SU-DHL-6 (cell line): ENCODE results near the gene TRMU.

ENCODE experiments used
- H2AFZ ChIP-seq: fragments of 200-600 bp; sonication (generic); 2 replicates; pipeline ENCODE4 v1.6.1; 2014; ENCODE audit warnings: low read depth, mild to moderate bottlenecking, moderate library complexity, mixed read lengths, antibody characterized with exemption, low read length; ENCODE audit not compliant: severe bottlenecking
- H3F3A ChIP-seq: fragments of 200-600 bp; shearing (Covaris generic); 2 replicates; pipeline ENCODE4 v1.6.0; 2016; ENCODE audit warnings: antibody characterized with exemption, mild to moderate bottlenecking; ENCODE audit not compliant: insufficient read depth
- H3K27ac ChIP-seq: fragments of 200-600 bp; sonication (generic); 2 replicates; pipeline ENCODE4 v1.5.1; 2016; ENCODE audit warnings: low read depth, mild to moderate bottlenecking, low read length, moderate library complexity, mixed read lengths
- H3K27me3 ChIP-seq: fragments of 200-600 bp; sonication (generic), shearing (Covaris generic); 2 replicates; pipeline ENCODE4 v1.6.0; 2014; ENCODE audit warnings: mild to moderate bottlenecking, low read length
- H3K36me3 ChIP-seq: fragments of 200-600 bp; sonication (generic); 2 replicates; pipeline ENCODE4 v1.6.1; 2014; ENCODE audit warnings: mild to moderate bottlenecking, low read length, mixed read lengths
- H3K4me2 ChIP-seq: fragments of 300-600, 200-600 bp; shearing (Covaris generic), sonication (generic); 2 replicates; pipeline ENCODE4 v1.6.0; 2014; ENCODE audit warnings: low read length, low read depth, mild to moderate bottlenecking; ENCODE audit not compliant: poor library complexity, severe bottlenecking
- H3K4me3 ChIP-seq: fragments of 200-600 bp; sonication (generic); 2 replicates; pipeline ENCODE4 v1.5.1; 2014; ENCODE audit warnings: antibody characterized with exemption, low read length, mild to moderate bottlenecking, mixed read lengths; ENCODE audit not compliant: insufficient read depth, poor library complexity, severe bottlenecking
- H3K79me2 ChIP-seq: fragments of 200-600 bp; sonication (generic); 2 replicates; pipeline ENCODE4 v1.6.1; 2014; ENCODE audit warnings: mild to moderate bottlenecking, low read length, moderate library complexity; ENCODE audit not compliant: insufficient read depth
- H3K9ac ChIP-seq: fragments of 200-600 bp; sonication (generic); 2 replicates; pipeline ENCODE4 v1.7.0; 2014; ENCODE audit warnings: mild to moderate bottlenecking, low read length
- H3K9me2 ChIP-seq: fragments of 200-600 bp; sonication (generic); replicated peaks from 2 replicates; pipeline ENCODE4 v1.6.1; 2014; ENCODE audit warnings: low read length; ENCODE audit not compliant: insufficient read depth
- H3K9me3 ChIP-seq: fragments of 200-600 bp; sonication (generic); 2 replicates; pipeline ENCODE4 v1.6.1; 2014; ENCODE audit warnings: low read length, mixed read lengths; ENCODE audit not compliant: insufficient read depth
- H4K20me1 ChIP-seq: fragments of 200-600 bp; sonication (generic); 2 replicates; pipeline ENCODE4 v1.6.1; 2014; ENCODE audit warnings: low read depth, mild to moderate bottlenecking, antibody characterized with exemption, low read length, moderate library complexity, mixed read lengths
- EZH2phosphoT487 ChIP-seq: fragments of 200-600 bp; sonication (generic), shearing (Covaris generic); conservative IDR thresholded peaks from 2 replicates; pipeline ENCODE4 v1.6.1; 2018; ENCODE audit warnings: mild to moderate bottlenecking, antibody characterized with exemption, low read length, moderate library complexity, mixed read lengths
- TF ChIP-seq, protein P1 (sequence below): fragments of 200-600 bp; sonication (generic); IDR thresholded peaks from one replicate; pipeline ENCODE4 v1.5.1; 2017; ENCODE audit warnings: antibody characterized with exemption, mild to moderate bottlenecking, low read length, moderate library complexity; ENCODE audit not compliant: insufficient read depth, poor library complexity, severe bottlenecking

TRMU gene

DNA sequence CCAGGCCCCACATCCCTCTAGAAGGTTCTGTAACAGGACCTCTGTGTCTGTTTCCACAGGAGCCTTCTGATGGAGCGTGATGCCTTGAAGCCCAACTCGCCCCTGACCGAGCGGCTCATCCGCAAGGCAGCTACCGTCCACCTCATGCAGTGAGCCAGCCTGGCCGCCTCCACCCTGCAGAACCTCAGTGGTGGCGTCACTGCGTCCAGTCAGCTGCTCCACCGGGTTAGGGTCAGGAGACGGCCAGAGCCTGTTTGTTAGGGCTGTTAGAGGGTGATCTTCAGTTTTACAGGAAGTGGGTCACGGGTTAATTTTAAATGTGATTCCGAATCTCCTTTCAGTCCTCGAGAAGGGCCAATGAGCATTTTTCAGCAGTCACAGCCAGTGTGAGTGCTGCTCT is 42.8 kb upstream of the TRMU start:
- Histone ChIP-seq H3K27me3 (no peaks in the 10 kb centered on the region), H2AFZ (no peak overlapping the region), H4K20me1 (no peaks in the 10 kb centered on the region), H3K27ac (no peak overlapping the region), H3K9me3 (no peaks in the 10 kb centered on the region), H3F3A (peaks cover 4% of the 10 kb centered on the region; the same call in 1 of the 2 replicates), H3K4me3 (no peak overlapping the region), H3K9ac (no peak overlapping the region), H3K79me2 (peaks cover 9% of the 10 kb centered on the region), H3K9me2 (no peaks in the 10 kb centered on the region), H3K36me3 (no peaks in the 10 kb centered on the region), H3K4me2 (no peak overlapping the region)
- TF ChIP-seq EZH2phosphoT487 = no peak
- TF ChIP-seq, protein P1, sequence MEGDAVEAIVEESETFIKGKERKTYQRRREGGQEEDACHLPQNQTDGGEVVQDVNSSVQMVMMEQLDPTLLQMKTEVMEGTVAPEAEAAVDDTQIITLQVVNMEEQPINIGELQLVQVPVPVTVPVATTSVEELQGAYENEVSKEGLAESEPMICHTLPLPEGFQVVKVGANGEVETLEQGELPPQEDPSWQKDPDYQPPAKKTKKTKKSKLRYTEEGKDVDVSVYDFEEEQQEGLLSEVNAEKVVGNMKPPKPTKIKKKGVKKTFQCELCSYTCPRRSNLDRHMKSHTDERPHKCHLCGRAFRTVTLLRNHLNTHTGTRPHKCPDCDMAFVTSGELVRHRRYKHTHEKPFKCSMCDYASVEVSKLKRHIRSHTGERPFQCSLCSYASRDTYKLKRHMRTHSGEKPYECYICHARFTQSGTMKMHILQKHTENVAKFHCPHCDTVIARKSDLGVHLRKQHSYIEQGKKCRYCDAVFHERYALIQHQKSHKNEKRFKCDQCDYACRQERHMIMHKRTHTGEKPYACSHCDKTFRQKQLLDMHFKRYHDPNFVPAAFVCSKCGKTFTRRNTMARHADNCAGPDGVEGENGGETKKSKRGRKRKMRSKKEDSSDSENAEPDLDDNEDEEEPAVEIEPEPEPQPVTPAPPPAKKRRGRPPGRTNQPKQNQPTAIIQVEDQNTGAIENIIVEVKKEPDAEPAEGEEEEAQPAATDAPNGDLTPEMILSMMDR = no peak

GRCh38 chr22:46293577-46294260 is 41.8 kb upstream of the TRMU start:
- H3K4me3 ChIP-seq = no peak overlapping the region
- H3F3A ChIP-seq = peaks cover 4% of the 10 kb centered on the region; the same call in 1 of the 2 replicates
- H3K36me3 ChIP-seq = peaks cover 3% of the 10 kb centered on the region; the same call in 1 of the 2 replicates
- no peaks in the 10 kb centered on the region for H3K9me3 ChIP-seq
- TF ChIP-seq, protein P1 = no peak
- TF ChIP-seq EZH2phosphoT487 = no peak
- H2AFZ ChIP-seq = no peak overlapping the region
- no peaks in the 10 kb centered on the region for H3K9me2 ChIP-seq
- H3K79me2 ChIP-seq = peaks cover 19% of the 10 kb centered on the region
- no peak overlapping the region for H3K27ac ChIP-seq
- no peaks in the 10 kb centered on the region for H3K27me3 ChIP-seq
- no peaks in the 10 kb centered on the region for H4K20me1 ChIP-seq
- no peak overlapping the region for H3K9ac ChIP-seq
- no peak overlapping the region for H3K4me2 ChIP-seq

DNA sequence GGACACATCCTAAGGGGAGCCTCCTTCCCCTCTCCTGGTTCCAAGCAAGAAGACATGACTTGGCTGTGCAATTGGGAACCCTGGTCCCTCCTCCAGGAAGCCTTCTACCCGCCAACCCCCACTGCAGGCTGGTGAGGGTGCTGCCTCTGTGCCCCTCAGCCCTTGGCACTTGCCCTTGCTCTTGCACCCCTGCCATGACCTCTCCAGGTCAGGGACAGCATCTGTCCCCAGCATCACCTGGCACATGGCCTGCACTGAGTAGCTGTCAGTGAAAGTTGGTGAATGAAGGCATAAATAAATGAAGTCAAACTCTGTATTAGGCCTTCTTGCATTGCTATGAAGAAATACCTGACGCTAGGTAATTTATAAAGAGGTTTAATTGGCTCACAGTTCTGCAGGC is 40.7 kb upstream of the TRMU start:
- Histone ChIP-seq H3K9me2 (no peaks in the 10 kb centered on the region), H3K4me2 (no peak overlapping the region), H3K27ac (no peak overlapping the region), H2AFZ (no peak overlapping the region), H3K27me3 (no peaks in the 10 kb centered on the region), H4K20me1 (no peaks in the 10 kb centered on the region), H3K79me2 (peaks cover 25% of the 10 kb centered on the region), H3F3A (peaks cover 4% of the 10 kb centered on the region; the same call in 1 of the 2 replicates), H3K9ac (no peak overlapping the region), H3K9me3 (no peaks in the 10 kb centered on the region), H3K4me3 (no peak overlapping the region), H3K36me3 (peaks cover 11% of the 10 kb centered on the region; the same call in 1 of the 2 replicates)
- TF ChIP-seq, protein P1 = no peak
- no peak for TF ChIP-seq EZH2phosphoT487
